Adrenal gland (tissue), 12 donors: ENCODE results near the gene TOR4A. TPM values are rescaled to one million over a fixed set of nuclear protein-coding genes. Genes with fewer than 3 reads are reported as not detected.

Source experiments
- DNase-seq, 7 donors: peaks; one replicate each; pipeline ENCODE4 v3.0.0-alpha.2; 2019 to 2020
- H3K27ac ChIP-seq, 5 donors: fragments of 200-600 bp; sonication (generic) in 4 of 5; 1 replicate in 3 of 5; 2 replicates in 2 of 5; pipeline versions ENCODE4 v1.5.1 to v1.8.0; 2016 to 2020; ENCODE audit warnings: mild to moderate bottlenecking in 1 of 5
- H3K27me3 ChIP-seq: fragments of 200-600 bp; 2 replicates; pipeline ENCODE4 v1.8.0; 2021
- H3K36me3 ChIP-seq, 2 donors: fragments of 200-600 bp; replicated peaks in 1 of 2; 1 replicate in 1 of 2; 2 replicates in 1 of 2; pipeline versions ENCODE4 v1.5.1 to v1.8.0; 2018 to 2022
- H3K4me1 ChIP-seq, 2 donors: fragments of 200-600 bp; replicated peaks in 1 of 2; 1 replicate in 1 of 2; 2 replicates in 1 of 2; pipeline versions ENCODE4 v1.5.1 to v1.8.0; 2018 to 2021
- H3K4me3 ChIP-seq, 4 donors: fragments of 200-600 bp; sonication (generic) in 3 of 4; one replicate each; pipeline ENCODE4 v1.5.1; 2016 to 2018
- H3K9me3 ChIP-seq, 3 donors: fragments of 200-600 bp; sonication (generic) in 1 of 3; replicated peaks in 1 of 3; 1 replicate in 2 of 3; 2 replicates in 1 of 3; pipeline versions ENCODE4 v1.5.1 to v1.8.0; 2016 to 2021
- POLR2A ChIP-seq, 2 donors: fragments of 450-650 bp; IDR thresholded peaks; one replicate each; pipeline ENCODE4 v1.6.1; 2017; ENCODE audit warnings: antibody characterized with exemption in 2 of 2, mild to moderate bottlenecking in 2 of 2, moderate library complexity in 1 of 2
- WGBS, 4 donors: extraction: QIAGEN DNeasy Blood & Tissue Kit in 2 of 4; methylation state at CpG; one replicate each; pipeline versions ENCODE4 v1.1.5 to v1.1.7; 2013 to 2017; 5-methylcytosine and 5-hydroxymethylcytosine counted together
- intact Hi-C, 2 donors: fragments of 100-400 bp; cut with DNase I; formaldehyde crosslinking; loops; one replicate each; pipeline versions ENCODE4 v1.14.1 to v1.15.0; 2022 to 2023
- polyA plus RNA-seq, 3 donors: library from polyadenylated mRNA; stranded (reverse); fragments of 200-250 nt in 2 of 3; fragments of 350-450 nt in 1 of 3; fragmentation: Illumina TruSeq in 1 of 3; extraction: RNeasy Lipid Tissue Mini Kit (QIAGEN cat#74804) in 1 of 3; gene quantifications; one replicate each; pipeline ENCODE4 v1.2.3, GENCODE V29; 2013 to 2014
- total RNA-seq, 9 donors: library from RNA; depleted of rRNA in 4 of 9; stranded (reverse); fragments of >200 nt in 4 of 9; fragments of 120-200 nt in 1 of 9; fragmentation: NEBNext Ultra II Directional in 1 of 9; extraction: Animal tissue kit (Norgen Biotek cat#: 25700) in 1 of 9; gene quantifications; one replicate each; pipeline versions ENCODE4 v1.1.0 to v1.2.4, GENCODE V29; 2013 to 2023
- TF ChIP-seq, protein P1 (sequence below), 6 experiments: fragments of 450-650 bp in 4 of 6; fragments of 200-600 bp in 2 of 6; sonication (generic) in 1 of 6; IDR thresholded peaks; 1 replicate in 5 of 6; 2 replicates in 1 of 6; pipeline versions ENCODE4 v1.5.1 to v1.8.0; 2016 to 2021; ENCODE audit warnings: antibody characterized with exemption in 6 of 6, mild to moderate bottlenecking in 2 of 6, moderate library complexity in 1 of 6
- donor health status: healthy with polysubstance abuse.
- donor health status: Bipolar disorder and iron deficiency.
- donor health status: DM: yes; HTN: yes; CAD: no.
- donor health status: DM: no; HTN: no; CAD: no.
- donor health status: DM: no; HTN: no; CAD: no.
- donor health status: DM: yes; HTN: yes; CAD: no.

TOR4A gene
- total and polyA plus RNA-seq, 12 donors, result 0.49 to 21.5 (median 7.4) TPM

DNA sequence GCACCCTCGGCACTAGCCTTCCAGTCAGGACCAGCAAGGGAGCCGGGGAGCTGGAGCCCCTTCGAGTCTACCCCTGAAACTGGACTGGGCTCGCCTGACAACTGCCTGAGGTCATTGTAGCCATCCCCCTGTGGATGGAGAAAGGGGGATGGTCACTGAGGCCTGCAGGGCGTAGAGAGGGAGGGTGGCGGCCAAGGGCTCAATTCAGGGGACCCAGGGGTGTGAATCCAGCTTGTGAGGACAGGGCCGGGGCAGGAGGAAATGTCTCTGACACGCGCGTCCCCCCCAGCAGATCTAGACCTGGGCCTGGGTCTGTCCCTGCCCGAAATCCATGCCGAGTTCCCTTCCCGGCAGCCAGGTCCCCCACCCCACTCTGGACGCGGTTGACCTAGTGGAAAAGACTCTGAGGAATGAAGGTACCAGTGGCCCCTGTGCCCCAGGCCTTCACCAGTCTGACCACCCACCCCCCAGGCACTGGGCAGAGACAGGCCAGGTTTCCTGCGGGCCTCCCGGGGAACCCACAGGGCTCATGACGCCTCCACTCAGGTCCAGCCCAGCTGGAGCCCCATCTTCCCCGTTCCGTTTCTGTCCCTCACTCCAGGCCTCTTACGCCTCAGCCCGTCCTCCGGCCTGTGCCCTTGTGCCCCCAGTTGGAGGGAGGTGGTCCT, 46.0 kb upstream of the TOR4A start:
- intact Hi-C loops, result loop anchor here in 1 of 2 donors (10.0 kb wide), 1 partner anchor 447 kb away; no protein-coding TSS in a partner anchor
- peaks cover 0 to 6% of the 10 kb centered on the region in 2 donors for H3K4me1 ChIP-seq
- H3K27ac ChIP-seq, result no peak overlapping the region
- DNase-seq, result no peak
- TF ChIP-seq POLR2A (IDR thresholded peaks at IDR 0.05), result no peak
- TF ChIP-seq, protein P1, sequence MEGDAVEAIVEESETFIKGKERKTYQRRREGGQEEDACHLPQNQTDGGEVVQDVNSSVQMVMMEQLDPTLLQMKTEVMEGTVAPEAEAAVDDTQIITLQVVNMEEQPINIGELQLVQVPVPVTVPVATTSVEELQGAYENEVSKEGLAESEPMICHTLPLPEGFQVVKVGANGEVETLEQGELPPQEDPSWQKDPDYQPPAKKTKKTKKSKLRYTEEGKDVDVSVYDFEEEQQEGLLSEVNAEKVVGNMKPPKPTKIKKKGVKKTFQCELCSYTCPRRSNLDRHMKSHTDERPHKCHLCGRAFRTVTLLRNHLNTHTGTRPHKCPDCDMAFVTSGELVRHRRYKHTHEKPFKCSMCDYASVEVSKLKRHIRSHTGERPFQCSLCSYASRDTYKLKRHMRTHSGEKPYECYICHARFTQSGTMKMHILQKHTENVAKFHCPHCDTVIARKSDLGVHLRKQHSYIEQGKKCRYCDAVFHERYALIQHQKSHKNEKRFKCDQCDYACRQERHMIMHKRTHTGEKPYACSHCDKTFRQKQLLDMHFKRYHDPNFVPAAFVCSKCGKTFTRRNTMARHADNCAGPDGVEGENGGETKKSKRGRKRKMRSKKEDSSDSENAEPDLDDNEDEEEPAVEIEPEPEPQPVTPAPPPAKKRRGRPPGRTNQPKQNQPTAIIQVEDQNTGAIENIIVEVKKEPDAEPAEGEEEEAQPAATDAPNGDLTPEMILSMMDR (IDR thresholded peaks at IDR 0.05), result no peak
- H3K27me3 ChIP-seq, result peaks cover 50% of the 10 kb centered on the region
- no peak overlapping the region for H3K4me3 ChIP-seq
- no peaks in the 10 kb centered on the region for H3K9me3 ChIP-seq
- WGBS, 4 donors, result 73 to 84% (median 78%) methylated on average over 18 to 23 of the region's 23 CpGs
- H3K36me3 ChIP-seq, result no peaks in the 10 kb centered on the region

DNA sequence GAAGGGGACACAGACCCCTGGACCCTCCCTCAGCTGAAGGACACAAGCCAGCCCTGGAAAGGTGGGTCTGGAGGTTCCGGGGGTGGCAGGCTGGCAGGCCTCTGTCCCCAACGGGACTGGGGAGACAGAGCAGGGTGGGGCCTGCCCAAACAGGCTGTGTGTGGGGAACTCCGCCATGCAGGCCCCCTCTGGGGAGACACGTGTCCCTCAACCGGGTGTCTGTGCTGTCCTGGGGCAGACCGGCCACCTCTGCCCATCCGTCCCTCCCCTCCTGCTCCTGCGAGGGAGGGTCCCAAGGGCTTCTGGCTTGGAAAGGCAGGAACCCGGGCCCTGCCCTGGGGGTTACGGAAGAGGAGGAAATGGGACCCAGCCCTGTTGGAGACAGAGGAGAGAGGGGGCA, 45.4 kb upstream of the TOR4A start:
- TF ChIP-seq, protein P1 (IDR thresholded peaks at IDR 0.05), result no peak
- no peak for TF ChIP-seq POLR2A (IDR thresholded peaks at IDR 0.05)
- Histone ChIP-seq H3K4me1 (peaks cover 0 to 6% of the 10 kb centered on the region in 2 donors), H3K36me3 (no peaks in the 10 kb centered on the region), H3K27ac (no peak overlapping the region), H3K27me3 (peaks cover 50% of the 10 kb centered on the region), H3K4me3 (no peak overlapping the region), H3K9me3 (no peaks in the 10 kb centered on the region)
- intact Hi-C loops, result loop anchor here in 1 of 2 donors (10.0 kb wide), 1 partner anchor 447 kb away; no protein-coding TSS in a partner anchor
- 63 to 73% (median 68%) methylated on average over 3 to 10 of the region's 10 CpGs for WGBS, 4 donors
- no peak for DNase-seq

DNA sequence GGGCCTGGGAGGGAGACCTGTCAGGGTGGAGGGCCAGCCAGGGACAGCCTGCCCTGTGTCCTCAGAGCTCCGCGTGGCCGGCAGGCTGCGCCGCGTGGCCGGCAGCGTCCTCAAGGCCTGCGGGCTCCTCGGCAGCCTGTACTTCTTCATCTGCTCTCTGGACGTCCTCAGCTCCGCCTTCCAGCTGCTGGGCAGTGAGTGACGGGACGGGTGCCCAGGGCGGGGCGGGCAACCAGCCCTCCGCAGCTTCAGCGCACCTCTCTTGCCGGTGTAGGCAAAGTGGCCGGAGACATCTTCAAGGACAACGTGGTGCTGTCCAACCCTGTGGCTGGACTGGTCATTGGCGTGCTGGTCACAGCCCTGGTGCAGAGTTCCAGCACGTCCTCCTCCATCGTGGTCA, 45.0 kb upstream of the TOR4A start:
- WGBS, 4 donors, result 56 to 80% (median 69%) methylated on average over 5 to 24 of the region's 24 CpGs
- Histone ChIP-seq H3K9me3 (no peaks in the 10 kb centered on the region), H3K4me1 (peaks cover 0 to 6% of the 10 kb centered on the region in 2 donors), H3K4me3 (no peak overlapping the region), H3K27ac (no peak overlapping the region), H3K27me3 (peaks cover 50% of the 10 kb centered on the region), H3K36me3 (no peaks in the 10 kb centered on the region)
- DNase-seq, result no peak
- intact Hi-C loops, result loop anchor here in 1 of 2 donors (10.0 kb wide), 1 partner anchor 448 kb away; no protein-coding TSS in a partner anchor
- TF ChIP-seq POLR2A (IDR thresholded peaks at IDR 0.05), result no peak
- TF ChIP-seq, protein P1 (IDR thresholded peaks at IDR 0.05), result no peak

DNA sequence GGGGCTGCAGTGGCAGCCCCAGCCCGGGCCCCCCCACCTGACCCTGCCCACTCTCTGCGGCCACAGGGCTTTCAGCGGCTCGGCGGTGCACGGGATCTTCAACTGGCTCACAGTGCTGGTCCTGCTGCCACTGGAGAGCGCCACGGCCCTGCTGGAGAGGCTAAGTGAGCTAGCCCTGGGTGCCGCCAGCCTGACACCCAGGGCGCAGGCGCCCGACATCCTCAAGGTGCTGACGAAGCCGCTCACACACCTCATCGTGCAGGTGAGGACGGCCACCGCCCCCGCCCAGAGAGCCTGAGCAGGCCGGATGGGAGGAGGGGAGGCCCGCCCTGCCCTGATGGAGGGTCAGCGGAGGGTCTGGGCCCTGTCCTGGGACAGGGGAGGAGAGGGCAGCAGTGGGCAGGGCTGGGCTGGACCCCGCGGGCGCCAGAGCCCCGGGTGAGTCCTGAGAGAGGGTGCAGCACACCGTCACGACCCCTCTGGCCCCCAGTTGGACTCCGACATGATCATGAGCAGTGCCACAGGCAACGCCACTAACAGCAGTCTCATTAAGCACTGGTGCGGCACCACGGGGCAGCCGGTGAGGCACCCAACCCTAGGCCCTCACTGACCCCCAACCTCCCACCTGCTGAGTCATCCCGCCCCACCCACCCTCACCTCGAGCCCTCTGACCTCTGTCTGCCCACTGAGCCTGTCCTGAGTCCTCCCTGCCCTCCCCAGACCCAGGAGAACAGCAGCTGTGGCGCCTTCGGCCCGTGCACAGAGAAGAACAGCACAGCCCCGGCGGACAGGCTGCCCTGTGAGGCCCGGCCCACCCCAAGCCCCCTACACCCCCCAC, 44.2 kb upstream of the TOR4A start:
- H3K27me3 ChIP-seq, result peaks cover 48% of the 10 kb centered on the region
- H3K4me1 ChIP-seq, result peaks cover 0 to 6% of the 10 kb centered on the region in 2 donors
- H3K36me3 ChIP-seq, result no peaks in the 10 kb centered on the region
- no peak for DNase-seq
- intact Hi-C loops, result loop anchor here in 1 of 2 donors (10.0 kb wide), 1 partner anchor 449 kb away; no protein-coding TSS in a partner anchor
- no peaks in the 10 kb centered on the region for H3K9me3 ChIP-seq
- H3K27ac ChIP-seq, result no peak overlapping the region
- WGBS, 4 donors, result 64 to 76% (median 69%) methylated on average over 5 to 40 of the region's 40 CpGs
- no peak for TF ChIP-seq POLR2A (IDR thresholded peaks at IDR 0.05)
- TF ChIP-seq, protein P1 (IDR thresholded peaks at IDR 0.05), result no peak
- no peak overlapping the region for H3K4me3 ChIP-seq
